Measurements from ENCODE around the gene CYP4F3. TPM values are rescaled to one million over a fixed set of nuclear protein-coding genes. Genes with fewer than 3 reads are reported as not detected.

The CYP4F3 gene
- total and polyA plus RNA-seq, 4 donors, result 0.71 to 0.90 TPM; not detected in 2

DNA sequence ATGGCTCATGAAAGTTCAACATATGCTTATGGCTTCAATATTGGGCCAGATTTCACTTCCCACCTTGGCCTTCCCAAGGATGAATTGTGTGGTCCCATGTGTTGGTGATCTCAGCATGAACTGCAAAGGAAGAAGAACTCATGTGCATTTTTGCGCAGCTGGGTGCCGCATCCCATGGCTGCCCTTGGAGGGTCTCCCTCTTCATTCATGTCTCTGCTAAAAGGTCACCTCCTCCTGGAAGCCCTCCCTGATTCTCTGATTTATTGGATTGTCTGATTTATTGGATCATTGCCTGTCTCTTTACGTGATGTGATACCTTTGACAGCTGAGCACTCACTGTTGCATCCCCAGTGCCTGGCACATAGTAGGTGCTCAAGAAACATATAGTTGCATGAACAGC is 27.4 kb upstream of the CYP4F3 start:
- intact Hi-C loops (cut with DNase I), result no loop called here
- Histone ChIP-seq H3K4me3 (ENCODE audit: low read length in 2 of 2) (no peak overlapping the region), H3K9me3 (ENCODE audit: control insufficient read depth, low read length) (no peaks in the 10 kb centered on the region), H3K4me1 (ENCODE audit: control insufficient read depth in 1 of 2, insufficient read depth in 2 of 2, low read length in 2 of 2) (no peaks in the 10 kb centered on the region), H3K27ac (ENCODE audit: low read depth in 1 of 2, low read length in 2 of 2) (no peak overlapping the region), H3K36me3 (ENCODE audit: control insufficient read depth in 1 of 2, insufficient read depth in 2 of 2, low read length in 1 of 2) (no peaks in the 10 kb centered on the region), H3K27me3 (ENCODE audit: control insufficient read depth in 1 of 2, insufficient read depth in 2 of 2, low read length in 1 of 2) (no peaks in the 10 kb centered on the region)
- ATAC-seq (ENCODE audit: low FRiP score), result no peak
- no peak for DNase-seq
- WGBS, 2 donors, result 87 to 90% methylated on average over 3 of the region's 3 CpGs

DNA sequence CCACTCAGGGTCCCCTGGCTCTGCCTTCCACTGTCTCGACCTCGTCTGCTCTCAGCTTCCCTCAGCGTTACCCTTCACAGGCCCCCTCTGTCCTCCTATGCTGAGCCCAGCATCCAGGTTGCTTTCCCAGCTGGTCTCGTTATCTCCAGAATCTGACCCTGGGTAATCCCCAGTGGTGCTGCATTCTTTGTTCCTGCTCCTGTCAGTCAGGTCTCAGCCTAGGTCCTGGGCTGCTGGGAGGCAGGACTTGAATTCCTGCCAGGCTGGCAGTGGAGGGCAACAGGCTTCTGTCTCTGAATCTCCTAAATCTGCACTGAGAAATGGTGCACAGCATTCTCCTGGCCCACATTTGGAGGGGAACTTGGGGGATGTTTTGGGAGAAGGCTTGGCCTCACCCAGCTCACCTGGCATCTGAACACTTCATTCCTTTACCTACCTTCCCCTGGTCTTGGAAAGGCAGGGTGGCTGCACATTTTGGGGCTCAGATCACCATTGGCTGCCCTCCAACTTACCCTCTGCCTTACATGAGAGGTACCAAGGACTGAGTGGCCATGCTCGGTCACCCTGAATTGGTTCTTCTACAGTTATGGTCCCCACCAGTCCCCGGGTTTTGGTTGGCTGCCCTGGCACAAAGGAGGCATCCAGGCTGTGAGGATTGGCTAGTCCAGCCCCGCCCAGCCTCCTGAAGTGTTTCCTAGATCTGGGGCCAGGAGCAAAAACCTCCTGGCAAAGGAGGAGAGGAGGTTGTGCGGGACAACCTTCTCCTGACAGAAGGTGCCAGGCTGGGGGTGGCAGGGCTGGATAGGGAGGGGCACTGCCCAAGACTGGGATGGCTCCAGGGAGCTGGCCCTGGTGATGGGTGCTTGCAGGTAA is 26.0 kb upstream of the CYP4F3 start, which contains the start of gene CYP4F8:
TSS of gene CYP4F8 (plus strand) at position 712 of the 873 bp plus-strand sequence. CDS start 399 bp downstream, outside the sequence.
- Histone ChIP-seq H3K27me3 (ENCODE audit: control insufficient read depth in 1 of 2, insufficient read depth in 2 of 2, low read length in 1 of 2) (no peaks in the 10 kb centered on the region), H3K9me3 (ENCODE audit: control insufficient read depth, low read length) (no peaks in the 10 kb centered on the region), H3K4me3 (ENCODE audit: low read length in 2 of 2) (no peak within 1 kb of the TSS), H3K27ac (ENCODE audit: low read depth in 1 of 2, low read length in 2 of 2) (no peak within 1 kb of the TSS), H3K36me3 (ENCODE audit: control insufficient read depth in 1 of 2, insufficient read depth in 2 of 2, low read length in 1 of 2) (no peaks in the 10 kb centered on the region), H3K4me1 (ENCODE audit: control insufficient read depth in 1 of 2, insufficient read depth in 2 of 2, low read length in 2 of 2) (no peaks in the 10 kb centered on the region)
- ATAC-seq (ENCODE audit: low FRiP score) (no peak), DNase-seq (no peak)
- 39 to 43% methylated on average over 8 of the region's 8 CpGs for WGBS, 2 donors
- intact Hi-C loops (cut with DNase I), result no loop called here

DNA sequence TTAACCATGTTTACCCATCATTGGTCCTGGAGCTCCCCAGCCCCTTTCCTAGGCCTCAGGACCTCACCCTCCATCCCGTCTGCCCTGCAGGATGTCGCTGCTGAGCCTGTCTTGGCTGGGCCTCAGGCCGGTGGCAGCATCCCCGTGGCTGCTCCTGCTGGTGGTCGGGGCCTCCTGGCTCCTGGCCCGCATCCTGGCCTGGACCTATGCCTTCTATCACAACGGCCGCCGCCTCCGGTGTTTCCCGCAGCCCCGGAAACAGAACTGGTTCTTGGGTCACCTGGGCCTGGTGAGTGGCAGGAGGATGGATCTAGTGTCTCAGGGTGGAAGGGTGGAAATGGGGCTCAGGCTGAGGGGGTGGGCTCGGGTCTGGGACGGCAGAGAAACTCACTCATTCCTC is 25.2 kb upstream of the CYP4F3 start:
- H3K27ac ChIP-seq (ENCODE audit: low read depth in 1 of 2, low read length in 2 of 2), result no peak overlapping the region
- intact Hi-C loops (cut with DNase I), result no loop called here
- no peaks in the 10 kb centered on the region for H3K36me3 ChIP-seq (ENCODE audit: control insufficient read depth in 1 of 2, insufficient read depth in 2 of 2, low read length in 1 of 2)
- no peaks in the 10 kb centered on the region for H3K9me3 ChIP-seq (ENCODE audit: control insufficient read depth, low read length)
- H3K4me1 ChIP-seq (ENCODE audit: control insufficient read depth in 1 of 2, insufficient read depth in 2 of 2, low read length in 2 of 2), result no peaks in the 10 kb centered on the region
- 52 to 63% methylated on average over 14 of the region's 14 CpGs for WGBS, 2 donors
- no peak for DNase-seq
- H3K27me3 ChIP-seq (ENCODE audit: control insufficient read depth in 1 of 2, insufficient read depth in 2 of 2, low read length in 1 of 2), result no peaks in the 10 kb centered on the region
- H3K4me3 ChIP-seq (ENCODE audit: low read length in 2 of 2), result no peak overlapping the region
- no peak for ATAC-seq (ENCODE audit: low FRiP score)

DNA sequence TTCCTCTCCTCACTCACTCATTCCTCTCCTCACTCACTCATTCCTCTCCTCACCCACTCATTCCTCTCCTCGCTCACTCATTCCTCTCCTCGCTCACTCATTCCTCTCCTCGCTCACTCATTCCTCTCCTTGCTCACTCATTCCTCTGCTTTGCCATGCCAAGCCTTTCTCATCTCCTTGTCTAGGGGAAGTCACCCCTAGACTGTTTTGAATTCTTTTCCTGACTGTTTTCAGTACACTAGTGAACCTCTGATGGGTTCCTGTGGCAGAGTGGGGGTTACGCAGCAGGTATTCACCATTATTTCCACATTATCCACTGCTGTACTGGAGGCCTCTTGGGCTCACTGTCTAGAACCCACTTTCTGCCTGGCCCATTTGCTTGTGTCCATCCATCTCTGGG is 24.5 kb upstream of the CYP4F3 start:
- WGBS, 2 donors, result 85 to 86% methylated on average over 4 of the region's 4 CpGs
- H3K36me3 ChIP-seq (ENCODE audit: control insufficient read depth in 1 of 2, insufficient read depth in 2 of 2, low read length in 1 of 2), result no peaks in the 10 kb centered on the region
- H3K9me3 ChIP-seq (ENCODE audit: control insufficient read depth, low read length), result no peaks in the 10 kb centered on the region
- H3K27me3 ChIP-seq (ENCODE audit: control insufficient read depth in 1 of 2, insufficient read depth in 2 of 2, low read length in 1 of 2), result no peaks in the 10 kb centered on the region
- DNase-seq, result no peak
- H3K4me1 ChIP-seq (ENCODE audit: control insufficient read depth in 1 of 2, insufficient read depth in 2 of 2, low read length in 2 of 2), result no peaks in the 10 kb centered on the region
- ATAC-seq (ENCODE audit: low FRiP score), result no peak
- H3K4me3 ChIP-seq (ENCODE audit: low read length in 2 of 2), result no peak overlapping the region
- intact Hi-C loops (cut with DNase I), result no loop called here
- H3K27ac ChIP-seq (ENCODE audit: low read depth in 1 of 2, low read length in 2 of 2), result no peak overlapping the region

DNA sequence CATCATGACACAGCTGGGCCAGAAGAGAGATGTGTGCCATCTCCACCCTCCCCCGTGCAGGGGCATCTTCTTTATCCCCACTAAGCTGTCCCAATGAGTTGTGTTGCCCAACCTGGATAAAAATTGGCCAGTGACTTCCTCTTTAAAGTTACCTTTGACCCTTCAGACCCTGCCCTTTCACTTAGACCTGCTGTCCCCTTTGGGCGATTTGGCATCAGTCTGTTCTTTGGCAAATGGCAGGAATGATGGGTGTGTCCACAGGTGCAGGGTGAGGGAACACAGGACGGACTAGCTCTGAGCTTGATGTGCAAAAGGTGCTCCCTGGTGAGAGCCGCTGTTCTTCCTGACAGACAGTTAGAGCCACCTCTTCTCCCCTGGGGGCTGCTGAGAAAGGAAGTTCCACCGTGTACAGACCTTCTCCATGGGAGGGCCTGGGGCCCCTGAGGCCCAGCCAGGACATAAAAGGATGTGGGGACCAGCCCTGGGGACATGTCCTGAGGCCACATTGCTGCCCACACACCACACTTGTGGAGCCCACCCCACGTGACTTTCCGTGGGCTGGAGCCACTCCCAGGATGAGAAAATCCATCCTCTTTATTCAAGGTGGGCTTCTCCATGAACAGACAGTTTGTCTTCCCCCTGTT is 23.9 kb upstream of the CYP4F3 start:
- DNase-seq, result no peak
- H3K4me1 ChIP-seq (ENCODE audit: control insufficient read depth in 1 of 2, insufficient read depth in 2 of 2, low read length in 2 of 2), result no peaks in the 10 kb centered on the region
- no peaks in the 10 kb centered on the region for H3K9me3 ChIP-seq (ENCODE audit: control insufficient read depth, low read length)
- no peak overlapping the region for H3K27ac ChIP-seq (ENCODE audit: low read depth in 1 of 2, low read length in 2 of 2)
- H3K27me3 ChIP-seq (ENCODE audit: control insufficient read depth in 1 of 2, insufficient read depth in 2 of 2, low read length in 1 of 2), result no peaks in the 10 kb centered on the region
- intact Hi-C loops (cut with DNase I), result no loop called here
- H3K36me3 ChIP-seq (ENCODE audit: control insufficient read depth in 1 of 2, insufficient read depth in 2 of 2, low read length in 1 of 2), result no peaks in the 10 kb centered on the region
- no peak overlapping the region for H3K4me3 ChIP-seq (ENCODE audit: low read length in 2 of 2)
- WGBS, 2 donors, result 44 to 46% methylated on average over 7 of the region's 7 CpGs
- no peak for ATAC-seq (ENCODE audit: low FRiP score)

DNA sequence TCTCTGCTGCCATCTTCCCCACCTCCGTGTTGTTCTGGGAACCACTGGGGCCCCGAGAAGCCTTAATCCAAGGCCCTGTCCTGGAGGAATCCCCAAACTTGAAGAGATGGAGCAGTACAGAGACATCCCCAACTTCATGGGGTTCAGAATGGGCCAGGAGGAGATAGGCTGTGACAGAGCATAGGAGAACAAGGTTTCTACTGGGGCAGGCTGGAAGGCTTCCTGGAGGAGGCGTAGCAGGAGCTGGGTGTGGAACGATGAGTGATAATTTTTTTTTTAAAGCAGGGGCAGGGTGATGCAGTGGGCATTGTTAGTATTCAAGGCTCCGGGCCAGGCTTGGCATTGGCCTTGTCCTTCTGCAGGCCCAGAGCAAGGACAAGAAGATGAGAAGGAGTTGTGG is 22.4 kb upstream of the CYP4F3 start:
- 69 to 74% methylated on average over 5 of the region's 5 CpGs for WGBS, 2 donors
- DNase-seq, result no peak
- no peak for ATAC-seq (ENCODE audit: low FRiP score)
- H3K4me1 ChIP-seq (ENCODE audit: control insufficient read depth in 1 of 2, insufficient read depth in 2 of 2, low read length in 2 of 2), result no peaks in the 10 kb centered on the region
- H3K27ac ChIP-seq (ENCODE audit: low read depth in 1 of 2, low read length in 2 of 2), result no peak overlapping the region
- no peak overlapping the region for H3K4me3 ChIP-seq (ENCODE audit: low read length in 2 of 2)
- H3K9me3 ChIP-seq (ENCODE audit: control insufficient read depth, low read length), result no peaks in the 10 kb centered on the region
- no peaks in the 10 kb centered on the region for H3K36me3 ChIP-seq (ENCODE audit: control insufficient read depth in 1 of 2, insufficient read depth in 2 of 2, low read length in 1 of 2)
- intact Hi-C loops (cut with DNase I), result no loop called here
- no peaks in the 10 kb centered on the region for H3K27me3 ChIP-seq (ENCODE audit: control insufficient read depth in 1 of 2, insufficient read depth in 2 of 2, low read length in 1 of 2)

DNA sequence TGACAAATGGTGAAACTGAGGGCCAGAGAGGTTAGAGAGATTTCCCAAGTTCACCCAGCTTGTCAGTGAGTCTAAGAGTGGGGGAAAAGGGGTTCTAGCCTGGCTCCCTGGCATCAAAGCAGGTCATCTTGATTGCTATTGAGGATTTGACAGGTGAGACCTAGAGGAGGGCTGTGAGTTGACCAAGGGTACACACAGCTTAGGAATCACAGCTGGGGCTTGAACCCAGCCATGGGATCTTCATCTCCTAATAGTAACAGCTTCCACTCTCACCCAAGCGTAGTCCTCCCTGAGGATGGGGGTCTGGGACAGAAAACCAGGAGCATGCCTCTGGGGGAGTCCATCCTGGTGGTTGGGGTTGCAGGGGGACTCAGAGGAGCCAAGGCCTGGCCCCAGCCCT is 18.9 kb upstream of the CYP4F3 start:
- Histone ChIP-seq H3K27me3 (ENCODE audit: control insufficient read depth in 1 of 2, insufficient read depth in 2 of 2, low read length in 1 of 2) (no peaks in the 10 kb centered on the region), H3K36me3 (ENCODE audit: control insufficient read depth in 1 of 2, insufficient read depth in 2 of 2, low read length in 1 of 2) (no peaks in the 10 kb centered on the region), H3K27ac (ENCODE audit: low read depth in 1 of 2, low read length in 2 of 2) (no peak overlapping the region), H3K4me1 (ENCODE audit: control insufficient read depth in 1 of 2, insufficient read depth in 2 of 2, low read length in 2 of 2) (no peaks in the 10 kb centered on the region), H3K4me3 (ENCODE audit: low read length in 2 of 2) (no peak overlapping the region), H3K9me3 (ENCODE audit: control insufficient read depth, low read length) (no peaks in the 10 kb centered on the region)
- intact Hi-C loops (cut with DNase I), result loop anchor here in 1 of 2 donors (10.0 kb wide), 1 partner anchor 243 kb away; no protein-coding TSS in a partner anchor
- DNase-seq (no peak), ATAC-seq (ENCODE audit: low FRiP score) (no peak)
- WGBS, 2 donors, result 50 to 67% methylated on average over 1 of the region's 1 CpG

DNA sequence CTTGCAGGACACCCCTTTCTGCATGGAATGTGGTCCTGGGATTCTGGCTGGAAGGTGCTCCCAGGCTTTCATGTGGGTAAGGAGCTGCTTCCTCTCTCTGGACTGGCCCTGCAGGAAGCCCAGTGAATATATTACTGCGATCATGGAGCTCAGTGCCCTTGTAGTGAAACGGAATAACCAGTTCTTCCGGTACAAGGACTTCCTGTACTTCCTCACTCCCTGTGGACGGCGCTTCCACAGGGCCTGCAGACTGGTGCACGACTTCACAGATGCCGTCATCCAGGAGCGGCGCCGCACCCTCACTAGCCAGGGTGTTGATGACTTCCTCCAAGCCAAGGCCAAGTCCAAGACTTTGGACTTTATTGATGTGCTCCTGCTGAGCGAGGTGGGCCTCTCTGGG is 17.7 kb upstream of the CYP4F3 start:
- no peak for DNase-seq
- ATAC-seq (ENCODE audit: low FRiP score), result no peak
- Histone ChIP-seq H3K4me1 (ENCODE audit: control insufficient read depth in 1 of 2, insufficient read depth in 2 of 2, low read length in 2 of 2) (no peaks in the 10 kb centered on the region), H3K9me3 (ENCODE audit: control insufficient read depth, low read length) (no peaks in the 10 kb centered on the region), H3K27me3 (ENCODE audit: control insufficient read depth in 1 of 2, insufficient read depth in 2 of 2, low read length in 1 of 2) (no peaks in the 10 kb centered on the region), H3K27ac (ENCODE audit: low read depth in 1 of 2, low read length in 2 of 2) (no peak overlapping the region), H3K36me3 (ENCODE audit: control insufficient read depth in 1 of 2, insufficient read depth in 2 of 2, low read length in 1 of 2) (no peaks in the 10 kb centered on the region), H3K4me3 (ENCODE audit: low read length in 2 of 2) (no peak overlapping the region)
- WGBS, 2 donors, result 71 to 74% methylated on average over 11 of the region's 11 CpGs
- intact Hi-C loops (cut with DNase I), result loop anchor here in 1 of 2 donors (10.0 kb wide), 1 partner anchor 242 kb away; no protein-coding TSS in a partner anchor

Data from aorta (tissue), 5 donors.